HG03521 (cell line): ENCODE data around the gene MYOG.

Source experiments
- ATAC-seq: cut with Tn5 transposase; IDR thresholded peaks from one replicate; pipeline ENCODE4 v1.9.1; 2021; ENCODE audit warnings: mild to moderate bottlenecking, moderate library complexity; ENCODE audit not compliant: unreplicated experiment

The MYOG gene

GRCh38 chr1:203085528-203086406 lies at the start of gene MYOG:
Gene MYOG (minus strand): TSS chr1:203086012. CDS start chr1:203085961, 51 bp downstream.
- ATAC-seq = no peak

DNA sequence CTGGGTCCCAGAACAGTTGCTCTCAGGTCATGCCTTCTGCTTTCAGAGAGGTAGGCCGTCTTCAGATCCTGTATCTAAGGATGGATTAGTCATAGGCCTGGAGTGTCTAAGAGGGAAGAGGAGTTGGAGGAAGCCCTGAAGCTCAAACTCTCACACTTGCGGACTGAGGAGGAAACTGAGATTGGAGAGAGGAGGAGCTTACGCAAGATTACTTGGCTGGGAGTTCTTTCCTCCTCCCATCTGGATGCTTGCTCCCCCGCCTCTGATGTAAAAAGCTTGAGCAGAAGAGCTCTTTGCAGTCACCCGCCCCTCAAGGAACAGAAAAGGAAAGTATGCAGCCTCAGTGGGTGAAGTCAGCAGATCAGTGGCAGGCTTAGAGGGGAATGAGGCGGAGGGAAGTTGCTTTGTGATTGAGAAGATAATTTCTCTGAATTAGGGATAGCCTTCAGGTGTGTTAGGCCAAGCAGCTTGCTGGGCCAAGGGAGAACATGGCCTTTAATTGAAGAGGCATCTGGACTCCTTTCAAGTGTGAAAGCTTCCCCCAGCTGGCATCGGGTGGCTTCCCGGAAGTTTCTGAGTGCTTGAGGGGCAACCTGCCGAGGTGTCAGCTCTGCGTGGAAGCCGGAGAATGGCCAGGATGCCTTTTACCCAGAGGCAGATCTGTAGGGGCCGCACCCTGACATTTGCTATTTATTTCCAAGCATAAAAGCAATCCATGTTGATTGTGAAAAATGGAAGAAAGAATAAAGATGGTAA lies 48.3 kb upstream of the MYOG start:
- no peak for ATAC-seq

DNA sequence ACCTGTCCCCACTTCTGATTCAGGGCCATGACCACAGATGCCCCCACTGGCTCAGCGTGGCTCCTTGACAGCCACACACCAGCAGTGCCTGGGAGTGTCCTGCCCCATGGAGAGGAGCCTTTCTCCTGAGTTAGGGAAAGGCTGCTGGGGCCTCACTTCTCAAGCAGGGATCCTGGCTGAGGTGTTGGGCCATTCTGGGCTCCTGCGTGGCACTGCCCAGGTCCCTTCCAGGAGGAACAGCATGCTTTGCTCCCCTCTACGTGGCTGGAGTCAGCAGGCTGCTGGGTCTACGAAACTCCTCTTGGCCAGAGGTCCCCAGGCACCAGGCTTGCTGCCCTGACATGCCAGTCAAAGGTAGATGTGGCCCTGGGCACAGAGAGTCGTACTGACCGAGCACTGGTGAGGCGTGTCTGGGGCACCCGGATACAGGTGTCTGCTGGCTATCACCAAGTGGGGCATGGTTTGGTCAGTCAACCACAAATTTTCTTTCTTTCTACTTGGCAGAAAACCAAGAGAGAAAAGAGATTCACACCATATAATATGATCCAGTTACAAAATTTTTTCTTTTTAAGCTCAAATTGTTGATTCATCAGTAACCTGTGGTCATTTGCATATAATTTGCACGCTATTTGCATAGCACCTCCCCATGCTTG lies 45.9 kb upstream of the MYOG start:
- ATAC-seq = no peak

DNA sequence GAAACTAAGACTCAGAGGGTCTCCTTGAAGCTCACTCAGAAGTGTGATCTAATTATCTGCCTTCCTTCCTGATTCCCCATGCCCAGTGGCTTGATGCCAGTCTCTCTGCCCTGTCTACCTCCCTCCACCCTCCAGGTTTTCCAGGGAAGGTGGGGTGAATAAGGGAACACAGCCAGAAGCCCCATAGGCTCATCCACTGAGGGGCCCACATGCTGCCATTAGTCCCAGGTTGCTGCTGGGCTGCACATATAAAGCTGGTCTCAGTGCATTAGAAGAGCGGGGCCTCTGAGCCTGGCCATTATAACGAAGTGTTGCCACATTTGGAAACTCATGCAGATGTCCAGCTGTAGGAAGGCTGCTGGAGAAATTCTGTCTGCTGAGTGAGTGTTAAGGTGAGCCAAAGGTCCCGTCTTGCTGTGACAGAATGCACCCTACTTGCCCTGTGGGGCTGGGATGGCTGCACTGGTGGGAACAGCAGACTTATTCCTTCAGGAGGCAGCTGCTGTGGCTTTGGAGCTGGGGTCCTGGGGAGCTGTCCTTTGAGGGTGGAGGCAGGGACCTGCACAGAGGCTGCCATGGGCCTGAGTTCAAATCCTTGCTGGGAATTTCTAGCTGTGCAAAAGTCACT lies 44.7 kb upstream of the MYOG start:
- no peak for ATAC-seq

GRCh38 chr1:203129501-203130231 lies 43.9 kb upstream of the MYOG start:
- no peak for ATAC-seq

GRCh38 chr1:203128716-203129500 lies 43.1 kb upstream of the MYOG start:
- ATAC-seq = no peak

DNA sequence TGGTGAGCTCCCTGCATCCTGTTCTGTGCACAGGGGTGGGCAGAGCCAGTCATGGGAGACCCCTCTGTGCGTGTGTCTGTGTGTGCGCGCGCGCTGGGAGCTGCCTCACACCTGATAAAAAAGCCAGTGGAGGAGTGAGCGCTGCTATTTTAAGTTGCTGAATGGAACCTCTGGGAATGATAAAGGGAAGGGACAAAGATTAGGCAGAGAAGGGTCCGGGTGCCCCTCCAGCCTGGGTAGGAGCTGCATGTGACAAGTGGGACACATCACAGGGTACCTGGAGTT lies 42.6 kb upstream of the MYOG start:
- ATAC-seq = no peak

DNA sequence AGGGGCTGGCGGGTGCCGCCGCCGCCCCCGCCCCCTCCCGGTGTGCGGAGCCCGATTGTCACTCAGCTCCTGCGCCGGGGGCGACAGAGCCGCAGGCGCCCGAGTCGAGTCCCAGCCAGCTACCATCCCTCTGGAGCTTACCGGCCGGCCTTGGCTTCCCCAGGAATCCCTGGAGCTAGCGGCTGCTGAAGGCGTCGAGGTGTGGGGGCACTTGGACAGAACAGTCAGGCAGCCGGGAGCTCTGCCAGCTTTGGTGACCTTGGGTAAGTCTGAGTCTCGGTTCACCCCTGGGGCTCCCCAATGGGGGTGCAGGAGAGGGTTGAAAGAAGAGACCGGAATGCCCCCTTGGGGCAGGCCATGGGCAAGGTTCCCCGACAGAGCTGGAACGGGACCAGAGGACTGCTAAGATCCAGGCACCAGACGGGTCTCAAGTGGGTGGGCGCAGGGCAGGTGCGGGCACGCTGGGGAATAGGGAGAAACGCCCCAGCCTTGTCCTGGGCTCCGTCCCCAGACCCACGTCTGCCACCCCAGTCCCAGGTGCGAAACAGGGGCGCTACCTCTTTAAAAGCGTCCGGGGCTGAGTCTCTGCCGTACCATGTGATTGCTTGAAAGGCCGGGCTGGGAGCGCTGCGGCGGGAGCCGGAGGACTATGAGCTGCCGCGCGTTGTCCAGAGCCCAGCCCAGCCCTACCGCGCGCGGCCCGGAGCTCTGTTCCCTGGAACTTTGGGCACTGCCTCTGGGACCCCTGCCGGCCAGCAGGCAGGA lies 42.0 kb upstream of the MYOG start, which contains the start of gene ADORA1:
Gene ADORA1, plus strand, starts transcription at position 61 of the 765 bp plus-strand sequence. CDS start 1,116 bp downstream, outside the sequence.
- ATAC-seq = no peak

GRCh38 chr1:203126866-203127665 lies 41.3 kb upstream of the MYOG start:
- ATAC-seq = no peak

GRCh38 chr1:203126151-203126865 lies 40.5 kb upstream of the MYOG start:
- ATAC-seq = no peak

- no peak for ATAC-seq
Measured at GRCh38 chr1:203124546-203125317, 38.9 kb upstream of the MYOG start.

GRCh38 chr1:203124011-203124410 lies 38.2 kb upstream of the MYOG start:
- no peak for ATAC-seq

GRCh38 chr1:203122159-203122558 lies 36.3 kb upstream of the MYOG start:
- ATAC-seq = no peak

GRCh38 chr1:203121186-203122015 lies 35.6 kb upstream of the MYOG start:
- ATAC-seq = no peak

DNA sequence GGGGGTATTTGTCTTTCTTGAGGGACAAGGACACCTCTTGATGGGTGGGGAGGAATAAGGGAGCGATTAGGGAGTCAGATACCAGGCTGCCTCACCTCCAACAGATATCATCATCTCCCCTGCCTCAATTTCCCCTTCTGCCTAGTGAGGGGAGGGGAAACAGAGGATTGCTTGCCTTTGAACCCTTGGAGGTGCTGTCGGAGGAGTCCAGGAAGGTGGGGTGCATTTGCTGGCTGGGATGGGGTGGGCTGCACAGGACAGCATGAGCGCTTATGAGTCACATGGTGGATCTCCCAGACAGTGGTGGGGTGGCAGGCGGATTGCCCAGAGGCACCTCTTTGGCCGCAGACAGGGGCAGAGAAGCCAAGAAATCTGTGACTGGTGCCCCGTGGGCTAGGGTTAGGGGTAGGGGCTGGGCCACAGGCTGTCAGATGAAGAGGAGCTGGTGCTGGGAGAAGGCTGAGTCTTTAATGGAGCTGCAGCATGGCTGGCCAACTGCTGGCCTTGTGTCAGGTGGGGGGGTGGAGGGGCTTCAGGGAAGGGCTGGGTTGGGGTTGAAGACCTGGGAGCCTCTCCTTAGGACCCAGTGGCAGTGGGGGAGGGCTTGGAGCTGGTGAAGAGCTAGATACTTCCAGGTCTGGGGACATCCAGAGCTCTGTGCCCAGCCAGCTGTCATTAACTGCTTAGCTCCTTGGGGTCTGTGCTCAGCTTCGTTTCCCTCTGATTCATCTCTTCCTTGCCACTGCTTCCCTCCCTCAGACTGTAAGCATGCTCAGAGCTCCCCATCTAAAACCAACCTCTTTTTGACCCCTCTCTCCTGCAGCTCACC lies 34.7 kb upstream of the MYOG start:
- ATAC-seq = no peak
